ENCODE data around the gene TANGO6.

TANGO6 gene

DNA sequence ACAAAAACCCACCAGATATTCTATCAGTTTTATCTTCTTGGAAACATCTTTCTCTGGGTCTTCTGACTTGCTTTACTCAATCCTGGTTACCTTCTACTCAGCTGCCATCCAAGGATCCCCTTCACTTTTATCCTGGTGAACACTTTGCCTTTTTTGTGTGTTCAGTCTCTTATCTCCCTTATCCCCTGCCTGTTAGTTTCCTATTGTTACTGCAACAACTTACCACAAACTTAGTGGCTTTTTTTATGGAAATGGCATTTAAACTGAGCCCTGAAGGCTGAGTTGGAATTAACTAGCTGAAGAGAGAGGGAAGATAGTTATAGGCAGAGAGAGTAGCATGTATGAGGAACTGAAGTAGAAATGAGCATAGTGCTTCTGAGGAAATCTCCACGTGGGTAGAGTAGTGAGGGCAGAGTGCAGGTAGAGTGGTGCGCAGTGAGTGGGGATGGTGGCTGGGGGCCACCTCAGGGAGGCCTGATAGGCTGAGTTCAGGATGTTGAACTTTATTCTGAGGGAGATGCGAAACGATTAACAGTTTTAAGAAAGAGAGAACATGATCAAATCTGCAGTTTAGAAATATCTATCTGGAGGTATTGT, 26.3 kb downstream of the TANGO6 start:
- DNase-seq: no peak

GRCh38 chr16:68873635-68874471, 30.5 kb downstream of the TANGO6 start:
- DNase-seq: no peak

DNA sequence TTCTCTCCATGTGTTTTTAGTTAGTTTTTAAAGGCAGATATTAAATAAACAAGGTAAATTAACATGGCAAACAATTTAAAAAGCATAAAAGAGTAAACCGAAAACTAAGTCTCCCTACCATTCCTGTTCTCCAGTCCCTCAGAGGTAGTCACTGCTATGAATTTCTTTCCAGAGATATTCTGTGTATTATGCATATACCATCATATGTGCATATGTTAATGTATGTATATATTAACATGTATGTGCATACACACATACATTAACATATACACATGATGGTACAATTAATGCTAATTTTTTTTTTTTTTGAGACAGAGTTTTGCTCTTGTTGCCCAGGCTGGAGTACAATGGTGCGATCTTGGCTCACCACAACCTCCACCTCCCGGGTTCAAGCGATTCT, 32.5 kb downstream of the TANGO6 start:
- DNase-seq: no peak

GRCh38 chr16:68883685-68884084, 40.4 kb downstream of the TANGO6 start:
- DNase-seq: no peak

DNA sequence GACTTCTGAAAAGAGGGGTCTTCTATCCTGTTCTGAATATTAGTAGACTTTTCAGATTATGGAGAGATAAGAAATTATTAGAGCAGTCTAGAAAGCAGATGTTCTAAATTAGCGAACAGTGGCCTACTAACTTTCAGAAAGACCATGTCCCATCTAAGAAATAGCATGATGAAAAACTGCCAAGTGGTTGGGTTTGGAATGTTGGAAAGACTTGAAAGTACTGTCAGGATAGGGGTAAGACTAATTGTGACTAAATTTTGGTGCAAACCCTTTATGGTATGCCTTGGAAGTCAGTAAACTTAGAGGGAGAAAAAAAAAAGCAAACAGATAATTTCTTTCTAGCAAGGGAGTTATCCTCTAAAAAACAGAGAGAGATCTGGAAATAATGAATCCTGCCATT, 41.1 kb downstream of the TANGO6 start:
- no peak for DNase-seq

GRCh38 chr16:68884861-68885720, 41.8 kb downstream of the TANGO6 start:
- DNase-seq: no peak

DNA sequence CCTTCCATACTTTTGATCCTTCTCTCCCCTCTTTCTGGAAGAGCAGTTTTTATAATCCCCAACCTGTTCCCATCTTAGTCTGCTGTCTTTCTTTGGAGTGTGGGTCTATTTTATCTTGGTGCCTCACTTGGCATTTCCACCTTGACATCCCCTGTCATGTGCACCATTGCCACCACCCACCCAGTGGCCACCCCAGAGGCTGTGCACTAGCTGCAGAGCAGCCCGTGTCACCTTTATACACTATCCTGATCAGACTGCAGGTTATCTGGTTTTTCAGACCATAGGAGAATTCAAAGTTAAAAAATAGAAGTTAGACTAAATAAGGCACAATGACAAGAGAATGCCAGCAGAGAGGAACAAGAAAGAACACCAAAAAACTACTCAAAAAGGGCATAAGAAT, 43.8 kb downstream of the TANGO6 start:
- DNase-seq: no peak

- DNase-seq: no peak
Observed at GRCh38 chr16:68889508-68890150, 46.3 kb downstream of the TANGO6 start.

GRCh38 chr16:68892214-68892613, 48.9 kb downstream of the TANGO6 start:
- DNase-seq: no peak

- no peak for DNase-seq
Observed at GRCh38 chr16:68892898-68893297, 49.6 kb downstream of the TANGO6 start.

GRCh38 chr16:68893710-68894705, 50.7 kb downstream of the TANGO6 start:
- DNase-seq: no peak

- no peak for DNase-seq
Observed at GRCh38 chr16:68894714-68895113, 51.4 kb downstream of the TANGO6 start.

DNA sequence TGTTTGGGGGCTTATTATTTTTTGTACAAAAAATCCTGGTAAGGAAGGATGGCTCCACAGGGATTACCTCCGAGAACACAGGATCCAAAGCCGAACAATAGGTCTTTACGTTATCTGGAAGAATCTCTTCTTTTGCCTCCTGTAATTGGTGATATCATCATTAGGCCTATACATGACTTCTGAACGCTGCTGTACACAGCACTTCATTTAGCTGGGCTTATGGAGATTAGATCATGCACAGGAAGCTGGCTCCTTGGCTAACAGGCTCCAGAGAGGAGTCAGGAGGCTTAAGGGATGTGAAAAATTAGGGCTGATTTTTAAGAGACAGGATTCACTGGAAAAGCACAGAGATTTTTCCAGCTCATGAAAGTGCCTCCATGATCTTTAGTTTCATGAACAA, 54.7 kb downstream of the TANGO6 start:
- no peak for DNase-seq

DNA sequence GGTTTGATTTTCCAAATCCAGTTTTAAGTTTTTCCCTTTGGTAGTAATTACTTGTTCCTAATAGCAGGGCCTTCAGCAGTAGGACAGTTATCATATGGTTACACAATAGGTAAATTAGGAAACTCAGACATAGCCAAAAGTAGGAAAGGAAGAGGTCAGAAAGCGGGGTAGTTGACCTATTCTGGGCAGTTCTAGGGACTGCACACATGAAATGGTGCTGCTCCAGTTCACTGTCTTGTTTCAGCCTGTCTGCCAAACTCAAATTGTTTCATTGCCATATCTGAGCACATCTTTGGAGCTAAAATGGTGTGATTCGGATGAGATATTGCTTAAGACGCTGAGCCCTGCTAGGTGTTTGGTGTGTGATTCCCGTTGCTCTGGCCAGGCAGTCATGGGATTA, 56.7 kb downstream of the TANGO6 start:
- no peak for DNase-seq

- peak; percentile 43 for DNase-seq
Observed at GRCh38 chr16:68902003-68902968, 59.0 kb downstream of the TANGO6 start.

DNA sequence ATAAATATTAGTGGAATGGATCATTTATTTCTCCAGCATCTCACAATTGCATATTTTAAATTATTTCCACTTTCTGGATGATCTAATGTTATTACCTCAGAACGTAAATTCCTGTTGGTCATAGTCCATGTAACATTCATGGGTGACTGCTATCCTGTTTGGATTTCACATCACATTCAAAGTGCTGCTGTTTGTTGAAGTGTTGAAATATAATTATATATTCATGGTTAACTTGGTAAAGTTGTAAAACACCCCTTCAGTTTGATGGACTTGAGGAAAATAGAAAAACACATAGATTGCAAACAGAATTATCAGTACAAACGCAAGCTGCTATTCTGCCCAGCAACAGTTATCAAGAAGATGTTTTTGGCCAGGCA, 59.6 kb downstream of the TANGO6 start:
- DNase-seq: no peak

DNA sequence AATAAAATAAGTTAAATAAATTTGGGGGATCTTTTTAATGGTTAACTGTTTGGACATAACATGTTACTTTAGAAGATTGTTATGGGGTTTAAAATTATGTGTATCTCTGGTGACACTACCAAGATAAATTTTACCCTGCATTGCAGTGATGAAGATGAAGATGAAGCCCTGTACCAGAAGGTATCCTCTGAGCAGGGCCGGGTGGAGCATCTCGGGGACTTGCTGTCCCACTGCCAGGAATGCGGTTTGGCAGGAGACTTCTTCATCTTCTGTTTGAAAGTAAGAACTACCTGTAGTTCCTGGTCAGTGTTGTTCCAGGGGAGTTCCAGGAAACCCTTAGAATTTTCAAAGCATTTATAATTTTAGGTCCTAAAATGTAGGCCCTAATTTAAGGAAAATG, 64.0 kb downstream of the TANGO6 start:
- no peak for DNase-seq

DNA sequence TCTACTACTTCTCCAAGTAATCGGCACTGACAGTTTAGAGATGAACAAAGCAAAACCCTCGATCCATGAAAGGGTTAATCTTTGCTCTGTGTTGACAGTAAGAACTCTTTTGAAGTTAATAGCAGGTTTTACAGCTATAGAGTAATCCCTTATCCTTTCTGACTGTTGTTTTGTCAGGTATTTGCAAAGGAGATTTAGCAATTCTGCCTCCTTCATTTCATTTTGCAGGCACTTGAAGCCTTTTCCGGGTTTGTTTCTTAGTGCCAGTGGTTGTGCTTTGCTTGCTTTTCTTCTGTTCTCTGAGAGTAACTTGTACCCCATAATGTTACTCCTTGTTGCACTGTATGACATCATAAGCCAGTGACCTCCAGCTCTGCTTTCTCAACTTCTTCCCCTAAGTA, 64.5 kb downstream of the TANGO6 start:
- DNase-seq: no peak

DNA sequence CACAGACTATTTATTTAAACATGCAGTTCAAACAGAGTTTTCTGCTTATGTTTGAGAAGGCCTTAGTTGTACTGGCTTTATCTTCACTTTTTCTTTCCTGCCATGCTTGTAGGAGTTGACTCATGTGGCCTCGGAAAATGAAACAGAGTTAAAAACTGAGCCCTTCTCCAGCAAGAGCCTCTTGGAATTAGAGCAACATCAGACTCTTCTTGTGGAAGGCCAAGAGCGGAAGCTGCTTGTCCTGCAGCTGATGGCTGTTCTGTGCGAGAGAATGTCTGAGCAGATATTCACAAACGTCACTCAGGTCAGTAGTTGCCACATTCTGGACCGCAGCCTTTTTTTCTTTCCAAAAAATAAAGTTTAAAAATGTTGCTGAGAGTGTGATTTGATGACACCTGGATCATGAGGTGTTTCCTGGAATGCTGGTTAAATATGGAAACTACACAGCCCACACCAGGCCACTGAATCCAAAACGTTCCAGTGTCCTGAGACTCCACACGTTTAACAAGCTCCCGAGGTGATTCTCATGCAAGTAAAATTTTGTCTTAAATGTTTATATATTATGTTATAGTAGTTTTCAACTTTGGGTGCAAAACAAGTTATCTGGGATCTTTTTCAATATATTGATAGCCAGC, 65.9 kb downstream of the TANGO6 start:
- DNase-seq: no peak

GRCh38 chr16:68910051-68910450, 66.7 kb downstream of the TANGO6 start:
- no peak for DNase-seq
